GM23338 (cell line): ENCODE data around the gene TNFSF12. TPM values are rescaled to one million over a fixed set of nuclear protein-coding genes. Genes with fewer than 3 reads are reported as not detected.

Experiments used
- ATAC-seq: fragments of 200-7000 bp; cut with Tn5 transposase; 3 replicates; pipeline ENCODE4 v1.9.1; 2020
- DNase-seq: peaks from one replicate; pipeline ENCODE4 v3.0.0-alpha.2; 2015; ENCODE audit warnings: low spot score
- H2AFZ ChIP-seq: fragments of 200-600 bp; sonication (generic); 2 replicates; pipeline ENCODE4 v1.8.0; 2016; ENCODE audit warnings: antibody characterized with exemption, mild to moderate bottlenecking, moderate library complexity
- H3F3A ChIP-seq: fragments of 200-600 bp; sonication (generic); replicated peaks from 2 replicates; pipeline ENCODE4 v1.8.0; 2017; ENCODE audit warnings: antibody characterized with exemption, mixed run types, low read depth
- H3K27ac ChIP-seq: fragments of 200-600 bp; sonication (generic); 2 replicates; pipeline ENCODE4 v1.6.1; 2016; ENCODE audit warnings: low read depth
- H3K27me3 ChIP-seq: fragments of 200-600 bp; sonication (generic); 2 replicates; pipeline ENCODE4 v1.8.0; 2016; ENCODE audit warnings: mild to moderate bottlenecking, mixed run types, moderate library complexity; ENCODE audit not compliant: insufficient read depth
- H3K36me3 ChIP-seq: fragments of 200-600 bp; sonication (generic); 2 replicates; pipeline ENCODE4 v1.8.0; 2016; ENCODE audit warnings: mild to moderate bottlenecking; ENCODE audit not compliant: insufficient read depth
- H3K4me1 ChIP-seq: fragments of 200-600 bp; sonication (generic); 2 replicates; pipeline ENCODE4 v1.8.0; 2016; ENCODE audit warnings: mild to moderate bottlenecking, moderate library complexity; ENCODE audit not compliant: insufficient read depth
- H3K4me2 ChIP-seq: fragments of 200-600 bp; sonication (generic); 2 replicates; pipeline ENCODE4 v1.7.1; 2017; ENCODE audit warnings: mixed run types
- H3K4me3 ChIP-seq: fragments of 200-600 bp; sonication (generic); 2 replicates; pipeline ENCODE4 v1.6.1; 2016; ENCODE audit warnings: mixed run types
- H3K79me2 ChIP-seq: fragments of 200-600 bp; sonication (generic); replicated peaks from 2 replicates; pipeline ENCODE4 v1.8.0; 2017; ENCODE audit warnings: mild to moderate bottlenecking; ENCODE audit not compliant: insufficient read depth
- H3K9me2 ChIP-seq: fragments of 200-600 bp; sonication (generic); 2 replicates; pipeline ENCODE4 v1.8.0; 2017; ENCODE audit not compliant: insufficient read depth
- H4K20me1 ChIP-seq: fragments of 200-600 bp; sonication (generic); replicated peaks from 2 replicates; pipeline ENCODE4 v1.8.0; 2017; ENCODE audit warnings: mild to moderate bottlenecking; ENCODE audit not compliant: insufficient read depth
- H3K27ac Mint-ChIP-seq: 2 replicates; pipeline ENCODE4 v1.8.0; 2020; ENCODE audit warnings: inconsistent platforms, mild to moderate bottlenecking, moderate library complexity, mixed read lengths
- H3K27me3 Mint-ChIP-seq: 3 replicates; pipeline ENCODE4 v1.8.0; 2022; ENCODE audit warnings: low read depth, mild to moderate bottlenecking, moderate library complexity, mixed read lengths, inconsistent platforms; ENCODE audit not compliant: insufficient read depth, poor library complexity
- H3K36me3 Mint-ChIP-seq: 3 replicates; pipeline ENCODE4 v1.8.0; 2021; ENCODE audit warnings: low read depth, mild to moderate bottlenecking, inconsistent platforms, moderate library complexity, mixed read lengths
- H3K4me1 Mint-ChIP-seq: 3 replicates; pipeline ENCODE4 v1.8.0; 2020; ENCODE audit warnings: mild to moderate bottlenecking, inconsistent platforms, mixed read lengths
- H3K4me3 Mint-ChIP-seq: 3 replicates; pipeline ENCODE4 v1.8.0; 2021; ENCODE audit warnings: moderate library complexity, mild to moderate bottlenecking, inconsistent platforms, mixed read lengths
- H3K9me3 Mint-ChIP-seq: 3 replicates; pipeline ENCODE4 v1.8.0; 2020; ENCODE audit warnings: moderate library complexity, mild to moderate bottlenecking, inconsistent platforms, mixed read lengths
- CREB1 ChIP-seq: fragments of 250-450 bp; sonication (Bioruptor Pico); IDR thresholded peaks from 2 replicates; pipeline ENCODE4 v1.5.0; 2020; ENCODE audit warnings: low read depth, mild to moderate bottlenecking, moderate library complexity
- EZH2phosphoT487 ChIP-seq: fragments of 200-600 bp; sonication (generic); IDR thresholded peaks from one replicate; pipeline ENCODE4 v1.8.1; 2018; ENCODE audit warnings: antibody characterized with exemption; ENCODE audit not compliant: unreplicated experiment
- JUNB ChIP-seq: IDR thresholded peaks from one replicate; pipeline ENCODE4 v1.6.1; 2016; ENCODE audit warnings: antibody characterized with exemption; ENCODE audit not compliant: unreplicated experiment
- NANOG ChIP-seq: IDR thresholded peaks from 2 replicates; pipeline ENCODE4 v1.6.1; 2016; ENCODE audit warnings: antibody characterized with exemption, borderline replicate concordance
- STAT1 ChIP-seq: IDR thresholded peaks from one replicate; pipeline ENCODE4 v1.6.1; 2016; ENCODE audit warnings: antibody characterized with exemption; ENCODE audit not compliant: unreplicated experiment
- ZNF114 ChIP-seq: fragments of 250-450 bp; sonication (Bioruptor Pico); IDR thresholded peaks from 2 replicates; pipeline ENCODE4 v1.5.0; 2020; ENCODE audit warnings: mild to moderate bottlenecking, moderate library complexity
- polyA plus RNA-seq: library from polyadenylated mRNA; unstranded; fragments of >200 nt; fragmentation: Nextera tagmentation; extraction: Ambion mirVana; gene quantifications from 2 replicates; pipeline ENCODE4 v1.2.1, GENCODE V29; 2016
- total RNA-seq: library from RNA; depleted of rRNA; stranded (reverse); fragments of >200 nt; shearing (Covaris generic); gene quantifications from 2 replicates; pipeline ENCODE4 v1.2.3, GENCODE V29; 2014
- TF ChIP-seq, protein P1 (sequence below): fragments of 250-450 bp; sonication (Bioruptor Pico); IDR thresholded peaks from 2 replicates; pipeline ENCODE4 v1.5.0; 2020; ENCODE audit warnings: mild to moderate bottlenecking, moderate library complexity

The TNFSF12 gene
- total and polyA plus RNA-seq, 2 experiments from 2014 or later, result 3.5 to 6.0 TPM

DNA sequence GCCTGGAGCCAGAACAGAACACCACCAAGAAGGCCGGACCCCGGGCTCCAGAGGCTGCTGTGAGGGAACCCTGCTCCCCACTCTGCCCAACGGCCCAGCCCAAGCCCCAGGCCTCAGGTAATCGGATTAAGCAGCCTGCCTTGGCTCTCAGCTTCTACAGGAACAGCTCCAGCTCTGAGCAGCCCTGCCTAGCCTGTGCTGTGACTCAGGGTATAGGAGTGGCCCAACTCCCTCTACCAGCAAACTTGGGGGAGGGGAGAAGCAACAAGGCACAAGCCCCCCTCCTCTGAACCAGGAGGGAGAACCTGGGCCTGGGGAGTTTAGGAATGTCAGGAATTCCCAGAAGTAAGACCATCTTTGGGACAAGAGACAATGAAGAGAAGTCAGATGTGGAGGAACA lies 41.9 kb downstream of the TNFSF12 start (continued):
- TF ChIP-seq, protein P1, sequence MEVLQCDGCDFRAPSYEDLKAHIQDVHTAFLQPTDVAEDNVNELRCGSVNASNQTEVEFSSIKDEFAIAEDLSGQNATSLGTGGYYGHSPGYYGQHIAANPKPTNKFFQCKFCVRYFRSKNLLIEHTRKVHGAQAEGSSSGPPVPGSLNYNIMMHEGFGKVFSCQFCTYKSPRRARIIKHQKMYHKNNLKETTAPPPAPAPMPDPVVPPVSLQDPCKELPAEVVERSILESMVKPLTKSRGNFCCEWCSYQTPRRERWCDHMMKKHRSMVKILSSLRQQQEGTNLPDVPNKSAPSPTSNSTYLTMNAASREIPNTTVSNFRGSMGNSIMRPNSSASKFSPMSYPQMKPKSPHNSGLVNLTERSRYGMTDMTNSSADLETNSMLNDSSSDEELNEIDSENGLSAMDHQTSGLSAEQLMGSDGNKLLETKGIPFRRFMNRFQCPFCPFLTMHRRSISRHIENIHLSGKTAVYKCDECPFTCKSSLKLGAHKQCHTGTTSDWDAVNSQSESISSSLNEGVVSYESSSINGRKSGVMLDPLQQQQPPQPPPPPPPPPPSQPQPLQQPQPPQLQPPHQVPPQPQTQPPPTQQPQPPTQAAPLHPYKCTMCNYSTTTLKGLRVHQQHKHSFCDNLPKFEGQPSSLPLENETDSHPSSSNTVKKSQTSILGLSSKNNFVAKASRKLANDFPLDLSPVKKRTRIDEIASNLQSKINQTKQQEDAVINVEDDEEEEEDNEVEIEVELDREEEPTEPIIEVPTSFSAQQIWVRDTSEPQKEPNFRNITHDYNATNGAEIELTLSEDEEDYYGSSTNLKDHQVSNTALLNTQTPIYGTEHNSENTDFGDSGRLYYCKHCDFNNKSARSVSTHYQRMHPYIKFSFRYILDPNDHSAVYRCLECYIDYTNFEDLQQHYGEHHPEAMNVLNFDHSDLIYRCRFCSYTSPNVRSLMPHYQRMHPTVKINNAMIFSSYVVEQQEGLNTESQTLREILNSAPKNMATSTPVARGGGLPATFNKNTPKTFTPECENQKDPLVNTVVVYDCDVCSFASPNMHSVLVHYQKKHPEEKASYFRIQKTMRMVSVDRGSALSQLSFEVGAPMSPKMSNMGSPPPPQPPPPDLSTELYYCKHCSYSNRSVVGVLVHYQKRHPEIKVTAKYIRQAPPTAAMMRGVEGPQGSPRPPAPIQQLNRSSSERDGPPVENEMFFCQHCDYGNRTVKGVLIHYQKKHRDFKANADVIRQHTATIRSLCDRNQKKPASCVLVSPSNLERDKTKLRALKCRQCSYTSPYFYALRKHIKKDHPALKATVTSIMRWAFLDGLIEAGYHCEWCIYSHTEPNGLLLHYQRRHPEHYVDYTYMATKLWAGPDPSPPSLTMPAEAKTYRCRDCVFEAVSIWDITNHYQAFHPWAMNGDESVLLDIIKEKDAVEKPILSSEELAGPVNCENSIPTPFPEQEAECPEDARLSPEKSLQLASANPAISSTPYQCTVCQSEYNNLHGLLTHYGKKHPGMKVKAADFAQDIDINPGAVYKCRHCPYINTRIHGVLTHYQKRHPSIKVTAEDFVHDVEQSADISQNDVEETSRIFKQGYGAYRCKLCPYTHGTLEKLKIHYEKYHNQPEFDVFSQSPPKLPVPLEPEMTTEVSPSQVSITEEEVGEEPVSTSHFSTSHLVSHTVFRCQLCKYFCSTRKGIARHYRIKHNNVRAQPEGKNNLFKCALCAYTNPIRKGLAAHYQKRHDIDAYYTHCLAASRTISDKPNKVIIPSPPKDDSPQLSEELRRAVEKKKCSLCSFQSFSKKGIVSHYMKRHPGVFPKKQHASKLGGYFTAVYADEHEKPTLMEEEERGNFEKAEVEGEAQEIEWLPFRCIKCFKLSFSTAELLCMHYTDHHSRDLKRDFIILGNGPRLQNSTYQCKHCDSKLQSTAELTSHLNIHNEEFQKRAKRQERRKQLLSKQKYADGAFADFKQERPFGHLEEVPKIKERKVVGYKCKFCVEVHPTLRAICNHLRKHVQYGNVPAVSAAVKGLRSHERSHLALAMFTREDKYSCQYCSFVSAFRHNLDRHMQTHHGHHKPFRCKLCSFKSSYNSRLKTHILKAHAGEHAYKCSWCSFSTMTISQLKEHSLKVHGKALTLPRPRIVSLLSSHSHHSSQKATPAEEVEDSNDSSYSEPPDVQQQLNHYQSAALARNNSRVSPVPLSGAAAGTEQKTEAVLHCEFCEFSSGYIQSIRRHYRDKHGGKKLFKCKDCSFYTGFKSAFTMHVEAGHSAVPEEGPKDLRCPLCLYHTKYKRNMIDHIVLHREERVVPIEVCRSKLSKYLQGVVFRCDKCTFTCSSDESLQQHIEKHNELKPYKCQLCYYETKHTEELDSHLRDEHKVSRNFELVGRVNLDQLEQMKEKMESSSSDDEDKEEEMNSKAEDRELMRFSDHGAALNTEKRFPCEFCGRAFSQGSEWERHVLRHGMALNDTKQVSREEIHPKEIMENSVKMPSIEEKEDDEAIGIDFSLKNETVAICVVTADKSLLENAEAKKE (CRISPR knock-in tag), result no peak
- no peak for TF ChIP-seq JUNB
- TF ChIP-seq EZH2phosphoT487, result no peak
- no peak for TF ChIP-seq CREB1 (CRISPR knock-in tag)
- no peak for TF ChIP-seq STAT1
- no peak for TF ChIP-seq ZNF114
- TF ChIP-seq NANOG, result no peak

DNA sequence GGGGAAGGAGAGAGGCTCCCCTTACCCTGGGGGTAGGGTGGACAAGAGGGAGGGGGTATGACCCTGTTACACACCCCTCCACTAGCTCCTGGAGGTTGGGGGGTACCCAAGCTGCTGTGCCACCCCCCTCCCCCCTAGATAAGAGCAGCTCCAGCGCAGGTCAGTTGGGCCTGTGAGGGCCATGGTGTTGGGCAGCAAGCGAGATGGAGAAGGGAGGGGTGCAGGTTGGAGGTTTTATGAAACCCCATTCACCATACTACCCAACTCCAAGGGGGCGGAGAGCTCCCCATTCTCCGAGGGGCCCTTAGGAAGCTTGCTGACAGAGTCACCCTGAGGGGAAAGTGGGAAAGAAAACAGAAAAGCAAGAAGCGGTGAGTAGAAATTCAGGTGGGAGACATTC lies 42.7 kb downstream of the TNFSF12 start:
- peak overlapping the region; percentile 71; the same call in 1 of the 2 replicates for H3K4me2 ChIP-seq
- H2AFZ ChIP-seq, result no peak overlapping the region
- H3K36me3 Mint-ChIP-seq, result peaks cover 69% of the 10 kb centered on the region
- peak overlapping the region; percentile 97 for H3K27ac ChIP-seq
- peaks cover 32% of the 10 kb centered on the region for H3K36me3 ChIP-seq
- ATAC-seq (no peak), DNase-seq (no peak)
- no peaks in the 10 kb centered on the region for H3K79me2 ChIP-seq
- H3K9me3 Mint-ChIP-seq, result no peaks in the 10 kb centered on the region
- H3F3A ChIP-seq, result peaks cover 33% of the 10 kb centered on the region
- H3K27me3 ChIP-seq, result no peaks in the 10 kb centered on the region
- no peak for TF ChIP-seq EZH2phosphoT487
- no peak for TF ChIP-seq CREB1 (CRISPR knock-in tag)
- TF ChIP-seq STAT1, result no peak
- H4K20me1 ChIP-seq, result no peaks in the 10 kb centered on the region; the same call in 1 of the 2 replicates
- peak overlapping the region; percentile 51; the same call in 1 of the 3 replicates for H3K4me3 Mint-ChIP-seq
- peaks cover 35% of the 10 kb centered on the region for H3K4me1 Mint-ChIP-seq
- H3K4me3 ChIP-seq, result no peak overlapping the region
- peak overlapping the region; percentile 96 for H3K27ac Mint-ChIP-seq
- H3K27me3 Mint-ChIP-seq, result peaks cover 16% of the 10 kb centered on the region
- no peaks in the 10 kb centered on the region for H3K9me2 ChIP-seq
- peaks cover 14% of the 10 kb centered on the region for H3K4me1 ChIP-seq
